Mucosa of descending colon (tissue), 3 donors: ENCODE results near the gene RGS2. TPM values are rescaled to one million over a fixed set of nuclear protein-coding genes. Genes with fewer than 3 reads are reported as not detected.
A peak's percentile ranks its signal among the peaks of the same experiment; 100 is the strongest.

ENCODE experiments used
- ATAC-seq: fragments of 200-7000 bp; cut with Tn5 transposase; one replicate; pipeline ENCODE4 v1.9.1; 2020; ENCODE audit warnings: mild to moderate bottlenecking, moderate library complexity
- DNase-seq, 3 donors: peaks; one replicate each; pipeline ENCODE4 v3.0.0-alpha.2; 2020
- H3K36me3 ChIP-seq: fragments of 200-600 bp; one replicate; pipeline ENCODE4 v1.8.0; 2021; ENCODE audit warnings: low read depth, mild to moderate bottlenecking
- H3K4me1 ChIP-seq: fragments of 200-600 bp; one replicate; pipeline ENCODE4 v1.8.0; 2021; ENCODE audit warnings: low read depth, mild to moderate bottlenecking
- H3K4me3 ChIP-seq: fragments of 200-600 bp; one replicate; pipeline ENCODE4 v1.8.0; 2021; ENCODE audit warnings: mild to moderate bottlenecking
- H3K9me3 ChIP-seq: fragments of 200-600 bp; one replicate; pipeline ENCODE4 v1.8.0; 2021; ENCODE audit warnings: mild to moderate bottlenecking
- intact Hi-C, 2 donors: fragments of 100-400 bp; cut with DNase I in 1 of 2; cut with micrococcal nuclease in 1 of 2; formaldehyde crosslinking; loops; one replicate each; pipeline versions ENCODE4 v1.11.0 to v1.11.1; 2022; cut with DNase I, micrococcal nuclease
- long read RNA-seq, 2 donors: library from polyadenylated mRNA; unstranded; transcript quantifications; one replicate each; pipeline ENCODE4 v2.0.0, GENCODE V29; 2019 to 2021
- total RNA-seq, 3 donors: library from RNA; stranded (reverse); fragmentation: NEBNext Ultra II Directional in 2 of 3; extraction: Animal tissue kit (Norgen Biotek cat#: 25700) in 2 of 3; gene quantifications; one replicate each; pipeline versions ENCODE4 v1.2.1 to v1.2.4, GENCODE V29; 2021 to 2023
- TF ChIP-seq, protein P1 (sequence below): fragments of 200-600 bp; IDR thresholded peaks from one replicate; pipeline ENCODE4 v1.8.0; 2022; ENCODE audit warnings: antibody characterized with exemption, mild to moderate bottlenecking
- donor health status: DM: no; HTN: no; CAD: no; lungs with moderate emphysema.
- donor health status: DM: no; HTN: no; CAD: no.
- donor health status: DM: no; HTN: yes; CAD: no.

Gene RGS2
- total RNA-seq: 100 to 1,000 TPM in 1 of 3 donors, 10 to 100 TPM in 2; 13.3 to 153 (median 35.4) TPM
- long read RNA-seq, donor 1, transcript RGS2-201 (5 exons, 1,354 nt): major isoform, 71 of 76 reads
- long read RNA-seq, donor 1, partial matches to known transcripts: 3 of 76 reads
- long read RNA-seq, donor 1, other reads (novel, unspliced or antisense): 2 of 76 reads
- long read RNA-seq, donor 2, transcript RGS2-201 (5 exons, 1,354 nt): major isoform, 11 of 15 reads
- long read RNA-seq, donor 2, partial matches to known transcripts: 3 of 15 reads
- long read RNA-seq, donor 2, other reads (novel, unspliced or antisense): 1 of 15 reads

DNA sequence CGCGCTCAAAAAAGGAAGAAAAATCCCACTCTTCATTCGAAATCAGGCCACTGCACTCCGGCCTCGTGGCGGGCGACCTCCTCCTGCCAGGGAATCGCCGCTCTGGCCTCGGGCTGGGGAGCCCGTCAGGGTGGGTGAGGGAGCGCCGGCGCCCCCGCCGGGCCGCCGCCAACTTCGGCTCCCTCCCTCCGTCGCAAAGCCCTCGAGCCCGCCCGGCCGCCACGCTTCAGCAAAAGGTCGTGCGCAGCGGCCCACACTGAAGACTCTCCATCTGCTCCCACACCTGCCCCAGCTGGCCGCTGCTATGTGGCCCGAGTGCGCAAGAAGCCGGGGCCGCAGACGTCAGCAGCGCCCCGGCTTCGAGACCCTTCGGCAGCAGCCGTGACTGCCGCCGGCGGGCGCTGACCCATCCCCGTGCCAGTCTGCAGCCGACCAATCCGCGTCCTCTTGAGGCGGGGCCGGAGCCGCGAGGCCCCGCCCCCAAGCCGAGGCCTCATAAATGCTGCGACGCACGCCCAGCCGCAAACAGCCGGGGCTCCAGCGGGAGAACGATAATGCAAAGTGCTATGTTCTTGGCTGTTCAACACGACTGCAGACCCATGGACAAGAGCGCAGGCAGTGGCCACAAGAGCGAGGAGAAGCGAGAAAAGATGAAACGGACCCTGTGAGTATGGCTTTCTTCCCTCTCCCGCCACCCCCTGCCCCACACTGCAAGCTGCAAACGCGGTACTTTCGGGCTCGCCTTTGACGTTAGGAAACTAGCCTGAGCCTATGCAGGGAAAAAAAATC lies at the start of gene RGS2:
Gene RGS2 (plus strand): TSS at position 522 of the 789 bp plus-strand sequence. CDS start 33 bp downstream, at position 555.
- TF ChIP-seq, protein P1, sequence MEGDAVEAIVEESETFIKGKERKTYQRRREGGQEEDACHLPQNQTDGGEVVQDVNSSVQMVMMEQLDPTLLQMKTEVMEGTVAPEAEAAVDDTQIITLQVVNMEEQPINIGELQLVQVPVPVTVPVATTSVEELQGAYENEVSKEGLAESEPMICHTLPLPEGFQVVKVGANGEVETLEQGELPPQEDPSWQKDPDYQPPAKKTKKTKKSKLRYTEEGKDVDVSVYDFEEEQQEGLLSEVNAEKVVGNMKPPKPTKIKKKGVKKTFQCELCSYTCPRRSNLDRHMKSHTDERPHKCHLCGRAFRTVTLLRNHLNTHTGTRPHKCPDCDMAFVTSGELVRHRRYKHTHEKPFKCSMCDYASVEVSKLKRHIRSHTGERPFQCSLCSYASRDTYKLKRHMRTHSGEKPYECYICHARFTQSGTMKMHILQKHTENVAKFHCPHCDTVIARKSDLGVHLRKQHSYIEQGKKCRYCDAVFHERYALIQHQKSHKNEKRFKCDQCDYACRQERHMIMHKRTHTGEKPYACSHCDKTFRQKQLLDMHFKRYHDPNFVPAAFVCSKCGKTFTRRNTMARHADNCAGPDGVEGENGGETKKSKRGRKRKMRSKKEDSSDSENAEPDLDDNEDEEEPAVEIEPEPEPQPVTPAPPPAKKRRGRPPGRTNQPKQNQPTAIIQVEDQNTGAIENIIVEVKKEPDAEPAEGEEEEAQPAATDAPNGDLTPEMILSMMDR: no peak
- peaks cover 3% of the 10 kb centered on the region for H3K4me1 ChIP-seq
- no peaks in the 10 kb centered on the region for H3K9me3 ChIP-seq
- intact Hi-C loops: loop anchor here (5.0 to 10.0 kb wide), 3 partner anchors 214 to 334 kb away; no protein-coding TSS in a partner anchor
- H3K36me3 ChIP-seq: no peaks in the 10 kb centered on the region
- ATAC-seq: peak; percentile 96
- peak within 1 kb of the TSS; percentile 39 for H3K4me3 ChIP-seq
- DNase-seq: peak; percentile 91 to 95 (median 93)

DNA sequence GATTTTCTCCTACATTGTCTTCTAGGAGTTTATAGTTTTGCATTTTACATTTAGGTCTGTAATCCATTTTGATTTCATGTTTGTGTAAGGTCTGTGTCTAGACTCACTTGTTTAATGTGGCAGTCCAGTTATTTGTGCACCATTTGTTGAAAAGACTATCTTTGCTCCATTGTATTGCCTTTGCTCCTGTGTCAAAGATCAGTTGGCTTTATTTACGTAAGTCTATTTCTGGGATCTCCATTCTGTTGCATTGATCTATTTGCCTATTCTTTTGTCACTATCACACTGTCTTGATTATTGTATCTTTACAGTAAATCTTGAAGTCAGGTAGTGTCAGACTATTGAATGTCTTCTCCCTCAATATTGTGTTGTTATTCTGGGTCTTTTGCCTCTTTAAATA lies 49.7 kb upstream of the RGS2 start:
- Histone ChIP-seq H3K4me3 (no peak overlapping the region), H3K9me3 (no peaks in the 10 kb centered on the region), H3K4me1 (no peaks in the 10 kb centered on the region), H3K36me3 (no peaks in the 10 kb centered on the region)
- DNase-seq (no peak), ATAC-seq (no peak)
- intact Hi-C loops: no loop called here
- TF ChIP-seq, protein P1: no peak

- intact Hi-C loops: no loop called here
- DNase-seq: no peak
- TF ChIP-seq, protein P1: no peak
- Histone ChIP-seq H3K4me3 (no peak overlapping the region), H3K4me1 (no peaks in the 10 kb centered on the region), H3K9me3 (no peaks in the 10 kb centered on the region), H3K36me3 (no peaks in the 10 kb centered on the region)
- ATAC-seq: no peak
Observed at GRCh38 chr1:192762265-192762664, 46.6 kb upstream of the RGS2 start.

DNA sequence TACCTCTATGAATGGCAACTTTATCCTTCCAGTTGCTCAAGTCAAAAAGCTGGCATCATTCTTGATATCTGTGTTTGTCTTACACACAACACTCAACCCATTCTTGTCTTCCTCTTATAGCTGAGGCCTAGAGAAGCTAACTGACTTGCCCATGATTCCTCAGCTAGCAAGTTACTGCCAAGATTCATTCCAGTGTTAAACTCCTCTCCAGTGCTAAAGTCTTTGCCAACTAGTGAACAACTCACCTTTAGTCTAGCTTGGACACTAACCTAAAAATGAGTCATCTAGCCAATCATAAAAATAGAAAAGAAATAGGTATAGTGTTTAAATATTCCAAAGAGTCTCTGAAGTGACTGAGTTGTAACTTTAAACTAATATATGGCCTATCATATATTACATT lies 45.6 kb upstream of the RGS2 start:
- DNase-seq: no peak
- intact Hi-C loops: no loop called here
- H3K9me3 ChIP-seq: no peaks in the 10 kb centered on the region
- H3K4me3 ChIP-seq: no peak overlapping the region
- H3K36me3 ChIP-seq: no peaks in the 10 kb centered on the region
- TF ChIP-seq, protein P1: no peak
- H3K4me1 ChIP-seq: no peaks in the 10 kb centered on the region
- ATAC-seq: no peak

DNA sequence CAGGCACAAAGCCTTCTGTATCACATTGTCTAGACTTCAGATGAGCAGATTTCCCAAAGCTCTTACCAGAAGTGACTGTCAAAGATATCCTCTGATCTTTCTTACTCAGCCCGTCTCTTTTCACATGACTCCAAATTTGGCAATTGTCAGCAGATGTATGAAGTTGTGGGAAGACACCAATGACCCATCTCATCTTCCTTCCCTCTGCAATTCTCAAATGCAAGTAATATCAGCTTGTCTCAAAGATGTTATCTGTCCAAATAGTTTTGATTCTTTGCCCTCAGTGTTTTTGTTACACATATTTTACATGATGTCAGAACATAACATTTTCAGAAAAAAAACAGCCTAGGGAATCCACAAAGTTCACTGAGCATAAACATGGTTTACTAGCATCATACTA lies 45.1 kb upstream of the RGS2 start:
- TF ChIP-seq, protein P1: no peak
- H3K36me3 ChIP-seq: no peaks in the 10 kb centered on the region
- H3K4me1 ChIP-seq: no peaks in the 10 kb centered on the region
- ATAC-seq (no peak), DNase-seq (no peak)
- intact Hi-C loops: no loop called here
- no peak overlapping the region for H3K4me3 ChIP-seq
- no peaks in the 10 kb centered on the region for H3K9me3 ChIP-seq
